ENCODE measurements around the gene LMTK2.

Gene LMTK2

GRCh38 chr7:98138672-98139071 is 32.0 kb downstream of the LMTK2 start:
- DNase-seq: no peak

GRCh38 chr7:98142658-98143057 is 36.0 kb downstream of the LMTK2 start:
- DNase-seq: no peak

- no peak for DNase-seq
Measured at GRCh38 chr7:98148607-98149006, 41.9 kb downstream of the LMTK2 start.

GRCh38 chr7:98149116-98149692 is 42.5 kb downstream of the LMTK2 start:
- DNase-seq: no peak

GRCh38 chr7:98151884-98152283 is 45.2 kb downstream of the LMTK2 start:
- no peak for DNase-seq

GRCh38 chr7:98156700-98157099 is 50.0 kb downstream of the LMTK2 start:
- DNase-seq: no peak

GRCh38 chr7:98157761-98158160 is 51.1 kb downstream of the LMTK2 start:
- no peak for DNase-seq

- no peak for DNase-seq
Measured at GRCh38 chr7:98162758-98163157, 56.1 kb downstream of the LMTK2 start.

- DNase-seq: no peak
Measured at GRCh38 chr7:98163269-98163668, 56.6 kb downstream of the LMTK2 start.

- DNase-seq: no peak
Measured at GRCh38 chr7:98163704-98164494, 57.2 kb downstream of the LMTK2 start.

GRCh38 chr7:98165827-98166667 is 59.4 kb downstream of the LMTK2 start:
- peak; percentile 46 for DNase-seq

GRCh38 chr7:98166668-98166970 is 60.0 kb downstream of the LMTK2 start:
- DNase-seq: no peak

GRCh38 chr7:98167653-98168052 is 61.0 kb downstream of the LMTK2 start:
- no peak for DNase-seq

GRCh38 chr7:98168181-98168903 is 61.7 kb downstream of the LMTK2 start:
- peak; percentile 69 for DNase-seq

GRCh38 chr7:98168904-98169621 is 62.4 kb downstream of the LMTK2 start:
- no peak for DNase-seq

GRCh38 chr7:98170966-98171365 is 64.3 kb downstream of the LMTK2 start:
- no peak for DNase-seq

GRCh38 chr7:98171449-98171848 is 64.8 kb downstream of the LMTK2 start:
- no peak for DNase-seq

- no peak for DNase-seq
Measured at GRCh38 chr7:98174334-98175259, 67.9 kb downstream of the LMTK2 start.

GRCh38 chr7:98175260-98175940 is 68.7 kb downstream of the LMTK2 start:
- no peak for DNase-seq

GRCh38 chr7:98177553-98177952 is 70.9 kb downstream of the LMTK2 start:
- DNase-seq: no peak

- DNase-seq: no peak
Measured at GRCh38 chr7:98178321-98178720, 71.7 kb downstream of the LMTK2 start.
